T-helper 1 cell treated with Interleukin-12 subunit alpha and Interleukin-12 subunit beta and Interleukin-4 antibody, amounts not matched to agents 30 ng/mL and 1 ng/mL, for 36 hours (primary cell): ENCODE measurements around the gene ZSCAN10. TPM values are rescaled to one million over a fixed set of nuclear protein-coding genes. Genes with fewer than 3 reads are reported as not detected.

Experiments used
- intact Hi-C: fragments of 100-400 bp; cut with micrococcal nuclease; formaldehyde crosslinking; loops from one replicate; pipeline ENCODE4 v1.15.1; 2024
- total RNA-seq: library from RNA; stranded (reverse); gene quantifications from 2 replicates; pipeline ENCODE4 v1.2.3, GENCODE V29; 2022

The ZSCAN10 gene
- total RNA-seq, 1 donor from 2014 or later, result 0.12 TPM

DNA sequence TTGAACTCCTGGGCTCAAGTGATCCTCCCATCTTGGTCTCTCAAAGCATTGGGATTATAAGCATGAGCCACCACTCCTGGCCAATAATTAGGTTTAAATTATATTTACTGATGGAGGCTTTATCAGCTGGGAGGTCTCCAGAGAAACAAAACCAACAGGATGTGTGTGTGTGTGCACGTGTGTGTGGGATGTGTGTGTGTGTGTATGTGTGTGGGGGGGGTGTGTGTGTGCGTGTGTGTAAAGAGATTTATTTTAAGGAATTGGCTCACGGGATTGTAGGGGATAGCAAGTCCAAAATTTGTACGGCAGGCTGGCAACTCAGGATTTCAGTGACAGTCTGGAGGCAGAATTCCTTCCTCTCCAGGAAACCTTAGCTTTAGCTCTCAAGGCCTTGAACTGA, 48.1 kb downstream of the ZSCAN10 start:
- intact Hi-C loops, result loop anchor here (10.0 kb wide), 1 partner anchor 404 kb away; no protein-coding TSS in a partner anchor

DNA sequence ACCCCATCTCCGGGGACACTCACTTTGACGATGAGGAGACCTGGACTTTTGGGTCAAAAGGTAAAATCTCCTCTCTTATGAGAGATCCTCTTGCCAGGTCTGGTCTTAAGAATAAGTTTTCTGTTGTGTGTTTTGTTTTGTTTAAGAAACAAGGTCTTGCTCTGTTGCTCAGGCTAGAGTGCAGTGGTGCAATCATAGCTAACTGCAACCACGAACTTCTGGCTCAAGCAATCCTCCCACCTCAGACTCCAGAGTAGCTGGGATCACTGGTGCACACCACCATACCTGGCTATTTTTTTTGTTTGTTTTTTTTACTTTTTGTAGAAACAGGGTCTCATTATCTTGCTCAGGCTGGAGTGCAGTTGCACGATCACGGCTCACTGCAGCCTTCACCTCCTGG, 48.6 kb downstream of the ZSCAN10 start:
- intact Hi-C loops, result loop anchor here (10.0 kb wide), 1 partner anchor 404 kb away; no protein-coding TSS in a partner anchor

DNA sequence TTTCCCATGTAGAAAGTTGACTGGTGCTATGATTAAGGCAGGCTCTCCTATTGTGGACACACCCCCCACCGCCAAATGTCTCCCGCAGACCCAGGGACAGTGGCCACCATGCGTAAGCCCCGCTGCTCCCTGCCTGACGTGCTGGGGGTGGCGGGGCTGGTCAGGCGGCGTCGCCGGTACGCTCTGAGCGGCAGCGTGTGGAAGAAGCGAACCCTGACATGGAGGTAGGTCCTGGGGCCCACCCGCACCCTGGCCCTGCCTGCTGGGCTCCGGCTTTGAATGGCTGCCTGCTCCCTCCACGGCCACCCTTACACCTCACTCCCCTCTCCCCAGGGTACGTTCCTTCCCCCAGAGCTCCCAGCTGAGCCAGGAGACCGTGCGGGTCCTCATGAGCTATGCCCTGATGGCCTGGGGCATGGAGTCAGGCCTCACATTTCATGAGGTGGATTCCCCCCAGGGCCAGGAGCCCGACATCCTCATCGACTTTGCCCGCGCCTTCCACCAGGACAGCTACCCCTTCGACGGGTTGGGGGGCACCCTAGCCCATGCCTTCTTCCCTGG, 49.1 kb downstream of the ZSCAN10 start:
- intact Hi-C loops, result loop anchor here (10.0 kb wide), 1 partner anchor 405 kb away; no protein-coding TSS in a partner anchor

DNA sequence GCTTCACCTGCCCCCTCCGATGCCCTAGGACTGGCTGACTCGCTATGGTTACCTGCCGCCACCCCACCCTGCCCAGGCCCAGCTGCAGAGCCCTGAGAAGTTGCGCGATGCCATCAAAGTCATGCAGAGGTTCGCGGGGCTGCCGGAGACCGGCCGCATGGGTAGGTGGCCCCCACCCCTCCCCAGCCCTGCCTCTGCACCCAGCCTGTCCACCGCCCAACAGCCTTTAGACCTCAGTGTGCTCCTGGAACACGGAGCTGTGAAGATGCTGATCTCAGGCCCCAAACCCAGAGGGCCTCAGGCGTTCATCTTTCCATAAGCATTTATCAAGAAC, 51.7 kb downstream of the ZSCAN10 start:
- intact Hi-C loops, result no loop called here

DNA sequence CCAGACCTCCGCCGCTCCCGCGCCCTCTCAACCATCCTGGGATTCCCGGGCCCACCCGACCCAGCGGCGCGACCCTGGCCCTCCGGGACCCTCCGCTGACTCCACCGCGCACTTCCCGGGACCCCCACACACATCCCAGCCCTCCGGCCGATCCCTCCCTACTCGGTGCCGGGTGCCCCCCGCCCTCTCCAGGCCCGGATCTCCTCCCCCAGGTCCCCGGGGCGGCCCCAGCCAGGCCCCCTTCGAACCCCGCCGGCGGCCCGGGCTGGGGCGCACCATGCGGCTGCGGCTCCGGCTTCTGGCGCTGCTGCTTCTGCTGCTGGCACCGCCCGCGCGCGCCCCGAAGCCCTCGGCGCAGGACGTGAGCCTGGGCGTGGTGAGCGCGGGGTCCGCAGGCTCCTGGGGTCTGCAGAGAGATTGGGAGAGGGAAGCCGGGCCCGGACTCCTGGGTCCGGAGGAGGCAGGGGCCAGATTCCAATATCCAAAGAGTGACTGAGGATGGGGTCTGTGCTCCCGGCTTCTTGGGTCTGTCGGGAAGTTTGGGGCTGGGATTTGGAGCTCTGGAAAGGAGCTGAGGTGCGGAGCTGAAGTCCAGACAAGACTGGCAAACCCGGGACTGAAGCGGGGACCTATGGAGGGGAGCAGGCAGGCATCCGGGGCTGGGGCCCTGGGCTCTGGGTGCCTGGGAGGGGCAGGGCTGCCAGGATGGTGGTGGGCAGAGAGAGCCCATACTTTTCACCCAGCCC, 52.3 kb downstream of the ZSCAN10 start:
- intact Hi-C loops, result loop anchor here (1.0 kb wide), 1 partner anchor 8 kb away; no protein-coding TSS in a partner anchor

DNA sequence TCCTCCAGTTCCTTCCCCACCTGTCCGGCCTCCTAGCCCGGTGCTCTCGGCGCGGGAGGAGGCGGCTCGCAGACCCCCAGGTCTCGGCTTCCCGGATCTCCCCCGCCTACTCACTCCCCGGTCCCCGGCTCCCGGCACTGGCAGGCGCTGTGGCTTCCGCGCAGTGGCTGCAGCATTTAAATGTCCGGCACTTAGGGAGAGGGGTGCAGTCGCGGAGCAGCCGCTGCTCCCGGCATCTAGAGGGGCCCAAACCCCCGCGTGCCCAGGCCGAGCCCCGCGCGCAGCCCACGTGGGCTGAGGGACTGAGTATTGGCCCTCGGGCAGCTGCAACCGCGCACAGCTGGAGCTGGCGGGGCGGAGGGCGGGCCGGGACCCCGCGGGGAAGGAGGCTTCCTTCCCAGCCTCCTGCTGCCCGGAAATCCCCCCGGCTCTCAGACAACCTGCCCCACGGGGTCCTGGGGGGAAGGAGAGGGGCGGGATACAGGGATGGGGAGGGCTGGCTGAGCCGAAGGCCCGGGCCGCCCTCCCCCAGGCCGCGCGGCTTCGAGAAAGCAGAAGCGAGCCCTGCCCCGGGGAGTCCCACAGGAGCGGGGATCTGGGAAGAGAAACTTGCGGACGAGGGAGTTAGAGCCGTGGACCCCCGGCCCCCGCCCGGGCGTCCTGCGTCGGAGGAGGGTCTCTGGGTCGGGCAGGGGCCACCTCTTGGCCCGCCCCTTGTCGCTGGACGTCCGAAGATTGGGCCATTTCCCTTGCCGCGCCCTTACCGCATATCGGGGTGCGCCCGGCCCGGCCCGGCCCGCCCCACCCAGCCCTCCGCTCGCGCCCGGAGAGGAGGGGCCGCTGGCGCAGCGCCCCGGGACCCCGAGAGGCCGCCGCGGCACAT, 53.1 kb downstream of the ZSCAN10 start, which contains the start of gene MMP25:
Gene MMP25 (plus strand): TSS at position 804 of the 883 bp plus-strand sequence. CDS start 357 bp downstream, outside the sequence.
- intact Hi-C loops, result loop anchor here (1.0 to 2.0 kb wide), 2 partner anchors 9 to 15 kb away; no protein-coding TSS in a partner anchor

- intact Hi-C loops, result loop anchor here (2.0 kb wide), 1 partner anchor 14 kb away; no protein-coding TSS in a partner anchor
Observed at GRCh38 chr16:3044708-3045107, 54.4 kb downstream of the ZSCAN10 start.

DNA sequence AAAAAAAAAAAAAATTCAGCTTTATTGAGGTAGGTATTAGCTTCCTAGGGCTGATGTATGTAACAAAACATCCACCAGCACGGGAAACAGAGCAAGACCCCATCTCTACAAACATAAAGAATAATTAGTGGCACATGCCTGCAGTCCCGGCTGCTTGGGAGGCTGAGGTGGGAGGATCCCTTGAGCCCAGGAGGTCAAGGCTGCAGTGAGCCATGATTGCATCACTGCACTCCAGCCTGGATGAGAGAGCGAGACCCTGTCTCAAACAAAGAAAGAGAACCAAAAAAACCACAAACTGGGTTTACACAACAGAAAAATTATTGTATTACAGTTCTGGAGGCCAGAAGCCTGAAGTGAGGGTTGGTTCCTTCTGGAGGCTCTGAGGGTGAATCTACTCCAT, 56.7 kb downstream of the ZSCAN10 start:
- intact Hi-C loops, result no loop called here

GRCh38 chr16:3038896-3039295, 60.2 kb downstream of the ZSCAN10 start:
- intact Hi-C loops, result no loop called here

Other genes starting within 250 kb of the ZSCAN10 start
- gene PRSS22, start 241.1 kb downstream of the ZSCAN10 start, total RNA-seq, result not detected in 2 replicates
- 21.1 and 24.2 TPM in 2 replicates for gene FLYWCH2, start 216.1 kb downstream of the ZSCAN10 start, total RNA-seq
- gene FLYWCH1, start 187.4 kb downstream of the ZSCAN10 start, total RNA-seq, result 74.3 and 83.1 TPM in 2 replicates
- not detected in 2 replicates for gene KREMEN2, start 135.0 kb downstream of the ZSCAN10 start, total RNA-seq
- gene PAQR4, start 129.9 kb downstream of the ZSCAN10 start, total RNA-seq, result 31.9 and 32.3 TPM in 2 replicates
- gene PKMYT1, start 118.8 kb downstream of the ZSCAN10 start, total RNA-seq, result 91.5 and 92.0 TPM in 2 replicates
- 0.10 TPM in 1 of 2 replicates, not detected in the other for gene CLDN9, start 86.4 kb downstream of the ZSCAN10 start, total RNA-seq
- gene CLDN6, start 81.1 kb downstream of the ZSCAN10 start, total RNA-seq, result not detected in 2 replicates
- 4.2 and 5.1 TPM in 2 replicates for gene TNFRSF12A, start 78.9 kb downstream of the ZSCAN10 start, total RNA-seq
- gene HCFC1R1, start 75.4 kb downstream of the ZSCAN10 start, total RNA-seq, result 27.9 and 28.1 TPM in 2 replicates
- gene THOC6, start 75.3 kb downstream of the ZSCAN10 start, total RNA-seq, result 45.2 and 46.6 TPM in 2 replicates
- 0.51 and 0.61 TPM in 2 replicates for gene BICDL2, start 62.4 kb downstream of the ZSCAN10 start, total RNA-seq
- gene MMP25, start 52.7 kb downstream of the ZSCAN10 start, total RNA-seq, result 93.6 and 93.9 TPM in 2 replicates
- gene IL32, start 33.7 kb downstream of the ZSCAN10 start, total RNA-seq, result 4,509 and 4,510 TPM in 2 replicates
- 0.15 TPM in 1 of 2 replicates, not detected in the other for gene ZNF205, start 13.3 kb upstream of the ZSCAN10 start, total RNA-seq
- gene ZNF213, start 35.7 kb upstream of the ZSCAN10 start, total RNA-seq, result 11.3 and 13.3 TPM in 2 replicates
- not detected in 2 replicates for gene OR1F1, start 88.9 kb upstream of the ZSCAN10 start, total RNA-seq
- 19.6 and 20.1 TPM in 2 replicates for gene ZNF200, start 135.9 kb upstream of the ZSCAN10 start, total RNA-seq
- 0.32 TPM in 1 of 2 replicates, not detected in the other for gene MEFV, start 157.3 kb upstream of the ZSCAN10 start, total RNA-seq
- 23.1 and 25.0 TPM in 2 replicates for gene ZNF263, start 184.2 kb upstream of the ZSCAN10 start, total RNA-seq
- gene TIGD7, start 206.1 kb upstream of the ZSCAN10 start, total RNA-seq, result 2.6 and 4.0 TPM in 2 replicates
- gene ZNF75A, start 206.2 kb upstream of the ZSCAN10 start, total RNA-seq, result 43.8 and 47.2 TPM in 2 replicates